PC-9 (cell line): Measurements from ENCODE around the gene HEG1. TPM values are rescaled to one million over a fixed set of nuclear protein-coding genes. Genes with fewer than 3 reads are reported as not detected.

Experiments used
- BruUV-seq: library from RNA; stranded (reverse); fragments of 400-500 nt; replicated peaks from 2 replicates; lab custom pipeline; 2021; lab: Mats Ljungman, UMichigan
- CTCF ChIA-PET: fragments of 300-600 bp; sonication (Branson Sonifier 250); formaldehyde crosslinking; loops from one replicate; lab custom pipeline; 2022; ENCODE audit warnings: antibody characterized with exemption; lab: Charles Lee
- POLR2A ChIA-PET: fragments of 300-600 bp; sonication (Branson Sonifier 250); formaldehyde crosslinking; loops from one replicate; lab custom pipeline; 2022; ENCODE audit warnings: antibody characterized with exemption; ENCODE audit not compliant: unreplicated experiment; lab: Charles Lee
- DNase-seq, 2 experiments: peaks; one replicate each; pipeline versions ENCODE4 v3.0.0 to v3.0.0-alpha.2; 2015 to 2022; ENCODE audit warnings: mixed read lengths in 1 of 2
- H2AFZ ChIP-seq: fragments of 200-600 bp; sonication (generic); 2 replicates; pipeline ENCODE4 v1.8.1; 2017; ENCODE audit warnings: antibody characterized with exemption
- H3F3A ChIP-seq: fragments of 200-600 bp; sonication (generic); 2 replicates; pipeline ENCODE4 v1.8.1; 2017; ENCODE audit warnings: antibody characterized with exemption, mild to moderate bottlenecking, low read depth; ENCODE audit not compliant: insufficient read depth
- H3K27ac ChIP-seq: fragments of 200-600 bp; sonication (generic); 2 replicates; pipeline ENCODE4 v1.6.1; 2016; ENCODE audit warnings: mixed run types
- H3K27me3 ChIP-seq: fragments of 200-600 bp; sonication (generic); 2 replicates; pipeline ENCODE4 v1.6.1; 2016; ENCODE audit warnings: low read depth, mixed run types; ENCODE audit not compliant: insufficient read depth
- H3K36me3 ChIP-seq: fragments of 200-600 bp; sonication (generic); 2 replicates; pipeline ENCODE4 v1.6.1; 2016; ENCODE audit warnings: low read depth, mixed run types
- H3K4me1 ChIP-seq: fragments of 200-600 bp; sonication (generic); replicated peaks from 2 replicates; pipeline ENCODE4 v1.6.1; 2016; ENCODE audit warnings: mixed run types; ENCODE audit not compliant: insufficient read depth
- H3K4me2 ChIP-seq: fragments of 200-600 bp; sonication (generic); 2 replicates; pipeline ENCODE4 v1.6.1; 2017; ENCODE audit warnings: mixed run types
- H3K4me3 ChIP-seq: fragments of 200-600 bp; sonication (generic); 2 replicates; pipeline ENCODE4 v1.6.1; 2016; ENCODE audit warnings: mixed run types
- H3K79me2 ChIP-seq: fragments of 200-600 bp; sonication (generic); 2 replicates; pipeline ENCODE4 v1.6.1; 2017; ENCODE audit warnings: low read depth, mixed run types
- H3K9me2 ChIP-seq: fragments of 200-600 bp; sonication (generic); 2 replicates; pipeline ENCODE4 v1.8.1; 2017; ENCODE audit warnings: mild to moderate bottlenecking; ENCODE audit not compliant: insufficient read depth
- H3K9me3 ChIP-seq: fragments of 200-600 bp; sonication (generic); 2 replicates; pipeline ENCODE4 v1.8.1; 2016; ENCODE audit warnings: low read depth; ENCODE audit not compliant: insufficient read depth
- H4K20me1 ChIP-seq: fragments of 200-600 bp; sonication (generic); 2 replicates; pipeline ENCODE4 v1.8.1; 2017; ENCODE audit not compliant: insufficient read depth
- EZH2 ChIP-seq: fragments of 200-600 bp; sonication (generic); IDR thresholded peaks from 2 replicates; pipeline ENCODE4 v1.8.0; 2017; ENCODE audit warnings: antibody characterized with exemption, low read depth
- intact Hi-C: fragments of 100-400 bp; cut with micrococcal nuclease; formaldehyde crosslinking; loops from one replicate; pipeline ENCODE4 v1.10.0; 2022; ENCODE audit not compliant: unreplicated experiment
- total RNA-seq: library from RNA; stranded (reverse); gene quantifications from 2 replicates; pipeline ENCODE4 v1.2.3, GENCODE V29; 2021
- TF ChIP-seq, protein P1 (sequence below): fragments of 200-600 bp; sonication (generic); conservative IDR thresholded peaks from 2 replicates; pipeline ENCODE4 v1.6.1; 2017; ENCODE audit warnings: mixed run types, antibody characterized with exemption, mild to moderate bottlenecking, moderate library complexity

The HEG1 gene
- total RNA-seq, 1 experiment from 2014 or later: 33.5 TPM

DNA sequence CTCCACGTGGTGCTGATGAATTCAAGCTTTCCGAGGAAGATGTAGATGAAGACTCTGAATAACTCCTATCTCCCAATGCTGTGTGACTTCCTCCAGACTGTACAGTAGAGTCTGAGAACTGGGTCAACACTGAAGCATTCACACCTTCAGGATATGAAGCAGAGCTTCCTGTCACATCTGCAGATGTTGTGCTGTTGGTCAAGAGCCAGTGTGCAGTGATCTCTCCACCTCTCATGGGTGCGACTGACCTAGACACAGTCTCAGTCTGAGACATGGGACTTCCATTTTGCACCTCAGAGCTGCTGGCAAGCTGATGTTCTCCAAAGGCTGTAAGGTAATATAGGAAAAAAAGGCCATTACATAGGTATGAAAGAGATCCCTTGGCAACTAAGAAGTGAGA, 36.5 kb downstream of the HEG1 start:
- POLR2A ChIA-PET: no interaction called here
- H3K9me2 ChIP-seq: no peaks in the 10 kb centered on the region
- no peaks in the 10 kb centered on the region for H3K79me2 ChIP-seq
- CTCF ChIA-PET: no interaction called here
- intact Hi-C loops: no loop called here
- no peak for TF ChIP-seq EZH2
- TF ChIP-seq, protein P1, sequence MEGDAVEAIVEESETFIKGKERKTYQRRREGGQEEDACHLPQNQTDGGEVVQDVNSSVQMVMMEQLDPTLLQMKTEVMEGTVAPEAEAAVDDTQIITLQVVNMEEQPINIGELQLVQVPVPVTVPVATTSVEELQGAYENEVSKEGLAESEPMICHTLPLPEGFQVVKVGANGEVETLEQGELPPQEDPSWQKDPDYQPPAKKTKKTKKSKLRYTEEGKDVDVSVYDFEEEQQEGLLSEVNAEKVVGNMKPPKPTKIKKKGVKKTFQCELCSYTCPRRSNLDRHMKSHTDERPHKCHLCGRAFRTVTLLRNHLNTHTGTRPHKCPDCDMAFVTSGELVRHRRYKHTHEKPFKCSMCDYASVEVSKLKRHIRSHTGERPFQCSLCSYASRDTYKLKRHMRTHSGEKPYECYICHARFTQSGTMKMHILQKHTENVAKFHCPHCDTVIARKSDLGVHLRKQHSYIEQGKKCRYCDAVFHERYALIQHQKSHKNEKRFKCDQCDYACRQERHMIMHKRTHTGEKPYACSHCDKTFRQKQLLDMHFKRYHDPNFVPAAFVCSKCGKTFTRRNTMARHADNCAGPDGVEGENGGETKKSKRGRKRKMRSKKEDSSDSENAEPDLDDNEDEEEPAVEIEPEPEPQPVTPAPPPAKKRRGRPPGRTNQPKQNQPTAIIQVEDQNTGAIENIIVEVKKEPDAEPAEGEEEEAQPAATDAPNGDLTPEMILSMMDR: no peak
- no peaks in the 10 kb centered on the region for H3K27me3 ChIP-seq
- H3K4me2 ChIP-seq: no peak overlapping the region
- no peak for DNase-seq
- H3K4me1 ChIP-seq: no peaks in the 10 kb centered on the region
- BruUV-seq: no TSS peak
- no peaks in the 10 kb centered on the region for H3K36me3 ChIP-seq
- H3K4me3 ChIP-seq: no peak overlapping the region
- no peak overlapping the region for H3K27ac ChIP-seq
- H4K20me1 ChIP-seq: no peaks in the 10 kb centered on the region
- H2AFZ ChIP-seq: no peak overlapping the region
- H3K9me3 ChIP-seq: no peaks in the 10 kb centered on the region
- no peaks in the 10 kb centered on the region for H3F3A ChIP-seq

DNA sequence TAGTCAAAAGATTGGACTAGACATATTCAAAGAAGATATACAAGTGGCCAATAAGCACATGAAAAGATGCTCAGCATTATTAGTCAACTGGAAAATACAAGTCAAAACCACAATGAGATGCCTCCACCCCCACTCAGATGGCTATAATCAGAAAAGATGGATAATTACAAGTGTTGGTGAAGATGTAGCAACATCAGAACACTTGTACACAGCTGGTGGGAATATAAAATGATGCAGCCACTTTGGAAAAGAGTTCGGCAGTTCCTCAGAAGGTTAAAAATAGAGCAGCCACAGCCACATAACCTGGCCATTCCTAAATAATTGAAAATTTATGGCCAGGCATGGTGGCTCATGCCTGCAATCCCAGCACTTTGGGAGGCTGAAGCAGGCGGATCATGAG, 38.4 kb downstream of the HEG1 start:
- Histone ChIP-seq H3F3A (no peaks in the 10 kb centered on the region), H3K27ac (no peak overlapping the region), H3K4me3 (no peak overlapping the region), H3K27me3 (no peaks in the 10 kb centered on the region), H3K9me3 (no peaks in the 10 kb centered on the region), H3K4me1 (no peaks in the 10 kb centered on the region), H3K4me2 (no peak overlapping the region), H4K20me1 (no peaks in the 10 kb centered on the region), H3K9me2 (no peaks in the 10 kb centered on the region), H2AFZ (no peak overlapping the region), H3K79me2 (no peaks in the 10 kb centered on the region), H3K36me3 (no peaks in the 10 kb centered on the region)
- BruUV-seq: no TSS peak
- TF ChIP-seq, protein P1: no peak
- TF ChIP-seq EZH2: no peak
- intact Hi-C loops: no loop called here
- no peak for DNase-seq
- ChIA-PET POLR2A (interaction anchor here (0.7 kb wide), 1 partner anchor 231 kb away, joined by 4 read pairs; no protein-coding TSS in a partner anchor), CTCF (no interaction called here)

DNA sequence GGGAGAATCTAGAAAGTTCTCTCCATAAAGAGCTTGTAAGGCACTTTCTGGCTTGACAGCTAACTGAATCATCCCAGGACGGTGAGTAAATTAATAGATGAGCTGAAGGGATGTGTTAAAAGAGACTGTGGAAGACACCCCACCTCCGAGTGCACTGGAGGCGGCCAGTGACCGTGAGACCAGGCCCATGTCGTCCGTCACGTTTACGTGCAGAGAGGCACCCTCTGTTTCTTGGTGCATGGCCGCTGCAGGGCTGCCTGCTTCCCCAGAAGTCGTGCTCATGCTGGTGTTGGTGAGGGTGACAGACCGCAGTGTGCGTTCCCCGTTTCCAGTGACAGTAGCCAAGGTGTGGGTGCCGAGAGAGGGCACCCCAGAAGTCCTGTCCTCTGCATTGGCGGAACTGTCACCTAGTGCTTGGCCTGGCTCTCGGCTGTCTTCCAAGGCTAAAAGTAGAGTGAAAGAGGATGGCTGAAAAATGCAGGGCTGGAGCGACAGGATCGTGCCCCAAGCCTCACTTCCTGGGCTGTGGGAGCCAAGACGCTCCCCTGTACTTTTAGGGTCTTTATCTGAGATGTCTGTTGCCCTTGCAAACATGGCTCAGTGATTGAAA, 41.1 kb downstream of the HEG1 start:
- Histone ChIP-seq H3K27ac (no peak overlapping the region), H4K20me1 (no peaks in the 10 kb centered on the region), H3K9me3 (no peaks in the 10 kb centered on the region), H3F3A (no peaks in the 10 kb centered on the region), H3K9me2 (no peaks in the 10 kb centered on the region), H2AFZ (no peak overlapping the region), H3K4me2 (no peak overlapping the region), H3K79me2 (no peaks in the 10 kb centered on the region), H3K36me3 (no peaks in the 10 kb centered on the region), H3K27me3 (no peaks in the 10 kb centered on the region), H3K4me3 (no peak overlapping the region), H3K4me1 (no peaks in the 10 kb centered on the region)
- intact Hi-C loops: no loop called here
- CTCF ChIA-PET: no interaction called here
- DNase-seq: no peak
- POLR2A ChIA-PET: no interaction called here
- no TSS peak for BruUV-seq
- TF ChIP-seq, protein P1: no peak
- no peak for TF ChIP-seq EZH2
